ENCODE data around the gene TEX10.
A peak's percentile ranks its signal among the peaks of the same experiment; 100 is the strongest.
"Not testable (repeated sequence)": the region's sequence is repeated elsewhere in the genome, so short reads cannot be mapped to it uniquely, and the experiment has no call there.

TEX10 gene

DNA sequence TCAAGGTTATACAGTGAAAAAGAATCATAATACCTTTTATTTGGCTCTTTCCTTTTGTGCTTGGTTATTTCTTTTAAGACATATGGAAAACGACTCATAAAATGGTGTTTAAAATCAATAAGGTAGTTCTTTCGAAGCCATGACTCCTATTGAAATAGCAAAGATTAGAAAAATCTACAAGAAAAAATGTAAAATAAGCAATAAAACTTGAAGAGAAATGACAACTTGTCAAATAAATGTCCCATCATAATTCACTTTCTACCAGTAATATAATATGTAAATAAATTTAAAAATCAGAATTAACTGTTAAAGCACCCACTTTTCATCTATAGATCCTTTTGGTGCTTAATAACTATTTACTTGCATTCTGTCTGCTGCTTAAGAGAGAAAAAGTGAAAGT, 12.5 kb downstream of the TEX10 start:
- no peaks in the 10 kb centered on the region for H3K4me1 ChIP-seq (ENCODE audit: control insufficient read depth, insufficient read depth, low read length)
- no peak overlapping the region for H3K4me3 ChIP-seq (ENCODE audit: low read depth, low read length)
- peaks cover 5 to 55% of the 10 kb centered on the region in 2 experiments for H3K36me3 ChIP-seq (ENCODE audit: control insufficient read depth in 2 of 2, insufficient read depth in 1 of 2, low read length in 2 of 2)
- ChIA-PET CTCF (interaction anchor here (6.0 kb wide), 1 partner anchor 16 kb away, joined by 39 read pairs; no protein-coding TSS in a partner anchor), POLR2A (interaction anchor here (0.6 to 1.0 kb wide), 2 partner anchors 12 to 89 kb away, joined by 3 to 5 read pairs; partner anchors contain the start of gene TEX10)
- no peaks in the 10 kb centered on the region for H3K9me3 ChIP-seq (ENCODE audit: control insufficient read depth, insufficient read depth, low read depth, low read length)
- peak; percentile 18; the same call in 1 of the 2 replicates for TF ChIP-seq PRDM1 (tag by site-specific recombination; IDR thresholded peaks at IDR 0.05)
- TF ChIP-seq ZNF530 (tag by site-specific recombination; IDR thresholded peaks at IDR 0.05; ENCODE audit: low read depth) = no peak
- H3K27ac ChIP-seq (ENCODE audit: extremely low read depth, low read depth, low read length) = no peak overlapping the region

DNA sequence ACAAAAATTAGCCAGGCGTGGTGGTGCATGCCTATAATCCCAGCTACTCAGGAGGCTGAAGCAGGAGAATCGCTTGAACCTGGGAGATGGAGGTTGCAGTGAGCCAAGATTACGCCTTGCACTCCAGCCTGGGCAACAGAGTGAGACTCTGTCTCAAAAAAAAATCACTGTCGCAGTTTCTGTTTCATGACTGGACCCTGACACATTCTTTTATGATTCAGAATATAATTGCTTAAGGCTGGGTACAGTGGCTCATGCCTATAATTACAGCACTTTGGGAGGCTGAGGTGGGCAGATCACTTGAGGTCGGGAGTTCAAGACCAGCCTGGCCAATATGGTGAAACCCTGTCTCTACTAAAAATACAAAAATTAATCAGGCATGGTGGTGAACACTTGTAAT, 14.0 kb downstream of the TEX10 start:
- CTCF ChIA-PET = interaction anchor here (0.6 to 3.2 kb wide), 4 partner anchors 12 to 86 kb away, joined by 4 to 32 read pairs (median 4); no protein-coding TSS in a partner anchor
- POLR2A ChIA-PET; H3K4me1 ChIP-seq (ENCODE audit: control insufficient read depth, insufficient read depth, low read length); H3K27ac ChIP-seq (ENCODE audit: extremely low read depth, low read depth, low read length); H3K9me3 ChIP-seq (ENCODE audit: control insufficient read depth, insufficient read depth, low read depth, low read length); H3K4me3 ChIP-seq (ENCODE audit: low read depth, low read length): not testable (repeated sequence)
- H3K36me3 ChIP-seq (ENCODE audit: control insufficient read depth in 2 of 2, insufficient read depth in 1 of 2, low read length in 2 of 2) = peaks cover 3 to 49% of the 10 kb centered on the region in 2 experiments

DNA sequence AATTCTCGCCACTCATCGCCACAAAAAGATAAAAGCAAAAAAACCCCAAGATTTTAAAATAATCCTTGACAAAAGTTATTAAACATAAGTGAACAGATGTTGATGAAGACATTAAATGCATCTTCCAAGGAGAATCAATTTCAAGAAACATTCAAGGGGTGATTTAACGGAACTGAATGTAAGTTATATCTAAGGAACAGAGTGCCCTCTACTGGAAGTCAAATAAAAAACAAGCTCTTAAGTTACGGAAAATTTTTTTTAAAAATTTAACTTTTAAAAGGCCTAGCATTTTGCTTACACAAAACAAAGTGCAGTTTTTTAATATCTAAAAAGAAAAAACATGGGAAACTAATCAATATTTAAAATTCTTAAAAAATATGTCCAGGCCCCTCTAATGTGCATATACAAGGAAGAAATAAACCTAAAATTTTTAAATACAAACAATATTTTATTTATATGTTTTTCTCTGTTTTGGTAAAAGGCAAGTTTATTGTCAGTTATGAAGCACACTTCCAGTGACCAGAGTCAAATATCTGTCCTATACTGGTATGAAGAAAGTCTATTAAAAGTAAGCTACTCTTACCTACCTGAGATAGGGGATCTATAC, 28.0 kb downstream of the TEX10 start:
- Histone ChIP-seq H3K27ac (ENCODE audit: extremely low read depth, low read depth, low read length) (no peak overlapping the region), H3K9me3 (ENCODE audit: control insufficient read depth, insufficient read depth, low read depth, low read length) (no peaks in the 10 kb centered on the region), H3K36me3 (ENCODE audit: control insufficient read depth in 2 of 2, insufficient read depth in 1 of 2, low read length in 2 of 2) (peaks cover 13 to 68% of the 10 kb centered on the region in 2 experiments), H3K4me1 (ENCODE audit: control insufficient read depth, insufficient read depth, low read length) (no peaks in the 10 kb centered on the region), H3K4me3 (ENCODE audit: low read depth, low read length) (no peak overlapping the region)
- CTCF ChIA-PET = interaction anchor here (0.6 to 5.8 kb wide), 21 partner anchors 8 to 1160 kb away, joined by 3 to 39 read pairs (median 4); partner anchors contain the start of gene TEX10
- peak; percentile 37 for TF ChIP-seq ZNF654 (tag by site-specific recombination; IDR thresholded peaks at IDR 0.05; ENCODE audit: low read depth)
- TF ChIP-seq ZNF239 (tag by site-specific recombination; IDR thresholded peaks at IDR 0.05) = no peak
- POLR2A ChIA-PET = no interaction called here

DNA sequence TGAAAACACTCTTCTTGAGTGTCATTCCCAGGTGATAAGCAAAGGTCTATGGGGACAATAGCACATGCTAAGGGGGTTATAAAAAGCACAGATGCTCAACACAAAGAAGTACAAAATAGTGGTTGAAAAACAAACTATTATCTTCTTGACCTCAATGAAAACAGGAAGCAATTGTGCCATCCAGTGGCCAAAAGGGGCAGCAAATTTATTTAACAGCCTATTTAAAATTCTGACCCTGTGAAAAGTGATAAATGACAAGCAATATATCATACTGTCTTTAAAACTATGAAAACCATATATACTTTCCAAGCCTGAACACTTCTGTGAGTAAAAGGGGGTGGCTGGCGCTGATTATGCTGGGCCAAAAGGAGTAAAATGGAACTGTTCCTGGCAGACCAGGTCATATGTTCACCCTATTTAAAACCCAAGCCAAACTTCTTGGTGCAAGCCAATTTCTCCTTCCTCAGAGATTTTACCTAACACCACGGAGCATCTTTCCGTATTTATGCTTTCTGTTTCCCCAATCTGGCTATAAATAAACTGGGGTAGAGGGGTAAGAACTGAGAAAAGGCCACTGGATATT, 29.7 kb downstream of the TEX10 start:
- TF ChIP-seq ZNF654 (tag by site-specific recombination; IDR thresholded peaks at IDR 0.05; ENCODE audit: low read depth) (peak; percentile 33; the same call in 1 of the 2 replicates), ZNF155 (tag by site-specific recombination; IDR thresholded peaks at IDR 0.05) (no peak)
- POLR2A ChIA-PET = interaction anchor here (0.7 kb wide), 1 partner anchor 160 kb away, joined by 4 read pairs; no protein-coding TSS in a partner anchor
- H3K9me3 ChIP-seq (ENCODE audit: control insufficient read depth, insufficient read depth, low read depth, low read length) = no peaks in the 10 kb centered on the region
- H3K4me1 ChIP-seq (ENCODE audit: control insufficient read depth, insufficient read depth, low read length) = no peaks in the 10 kb centered on the region
- no peak overlapping the region for H3K4me3 ChIP-seq (ENCODE audit: low read depth, low read length)
- no peak overlapping the region for H3K27ac ChIP-seq (ENCODE audit: extremely low read depth, low read depth, low read length)
- H3K36me3 ChIP-seq (ENCODE audit: control insufficient read depth in 2 of 2, insufficient read depth in 1 of 2, low read length in 2 of 2) = peaks cover 7 to 68% of the 10 kb centered on the region in 2 experiments
- CTCF ChIA-PET = interaction anchor here (0.6 to 5.8 kb wide), 22 partner anchors 7 to 1142 kb away, joined by 3 to 39 read pairs (median 4); partner anchors contain the start of gene TEX10

DNA sequence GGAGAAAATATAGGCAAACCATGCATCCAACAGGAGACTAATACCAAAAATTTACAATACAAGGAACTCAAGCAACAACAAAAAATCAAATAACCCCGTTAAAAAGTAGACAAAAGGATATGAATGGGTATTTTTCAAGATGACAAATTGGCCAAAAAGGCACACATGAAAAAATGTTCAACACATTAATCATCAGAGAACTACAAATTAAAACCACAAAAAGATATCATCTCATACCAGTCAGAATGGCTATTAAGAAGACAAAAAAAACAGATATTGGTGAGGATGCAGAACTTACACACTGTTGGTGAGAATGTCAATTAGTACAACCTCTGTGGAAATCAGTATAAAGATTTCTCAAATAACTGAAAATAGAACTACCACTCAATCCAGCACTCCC, 35.0 kb downstream of the TEX10 start:
- TF ChIP-seq ZNF776 (tag by site-specific recombination; IDR thresholded peaks at IDR 0.05; ENCODE audit: borderline replicate concordance) = no peak
- TF ChIP-seq ZNF670 (tag by site-specific recombination; IDR thresholded peaks at IDR 0.05; ENCODE audit: low read depth) = no peak
- TF ChIP-seq MEIS1 (CRISPR knock-in tag; IDR thresholded peaks at IDR 0.05; ENCODE audit: borderline replicate concordance) = no peak
- TF ChIP-seq, protein P1, sequence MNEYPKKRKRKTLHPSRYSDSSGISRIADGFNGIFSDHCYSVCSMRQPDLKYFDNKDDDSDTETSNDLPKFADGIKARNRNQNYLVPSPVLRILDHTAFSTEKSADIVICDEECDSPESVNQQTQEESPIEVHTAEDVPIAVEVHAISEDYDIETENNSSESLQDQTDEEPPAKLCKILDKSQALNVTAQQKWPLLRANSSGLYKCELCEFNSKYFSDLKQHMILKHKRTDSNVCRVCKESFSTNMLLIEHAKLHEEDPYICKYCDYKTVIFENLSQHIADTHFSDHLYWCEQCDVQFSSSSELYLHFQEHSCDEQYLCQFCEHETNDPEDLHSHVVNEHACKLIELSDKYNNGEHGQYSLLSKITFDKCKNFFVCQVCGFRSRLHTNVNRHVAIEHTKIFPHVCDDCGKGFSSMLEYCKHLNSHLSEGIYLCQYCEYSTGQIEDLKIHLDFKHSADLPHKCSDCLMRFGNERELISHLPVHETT (tag by site-specific recombination; IDR thresholded peaks at IDR 0.05) = no peak
- TF ChIP-seq, protein P2, sequence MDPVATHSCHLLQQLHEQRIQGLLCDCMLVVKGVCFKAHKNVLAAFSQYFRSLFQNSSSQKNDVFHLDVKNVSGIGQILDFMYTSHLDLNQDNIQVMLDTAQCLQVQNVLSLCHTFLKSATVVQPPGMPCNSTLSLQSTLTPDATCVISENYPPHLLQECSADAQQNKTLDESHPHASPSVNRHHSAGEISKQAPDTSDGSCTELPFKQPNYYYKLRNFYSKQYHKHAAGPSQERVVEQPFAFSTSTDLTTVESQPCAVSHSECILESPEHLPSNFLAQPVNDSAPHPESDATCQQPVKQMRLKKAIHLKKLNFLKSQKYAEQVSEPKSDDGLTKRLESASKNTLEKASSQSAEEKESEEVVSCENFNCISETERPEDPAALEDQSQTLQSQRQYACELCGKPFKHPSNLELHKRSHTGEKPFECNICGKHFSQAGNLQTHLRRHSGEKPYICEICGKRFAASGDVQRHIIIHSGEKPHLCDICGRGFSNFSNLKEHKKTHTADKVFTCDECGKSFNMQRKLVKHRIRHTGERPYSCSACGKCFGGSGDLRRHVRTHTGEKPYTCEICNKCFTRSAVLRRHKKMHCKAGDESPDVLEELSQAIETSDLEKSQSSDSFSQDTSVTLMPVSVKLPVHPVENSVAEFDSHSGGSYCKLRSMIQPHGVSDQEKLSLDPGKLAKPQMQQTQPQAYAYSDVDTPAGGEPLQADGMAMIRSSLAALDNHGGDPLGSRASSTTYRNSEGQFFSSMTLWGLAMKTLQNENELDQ (tag by site-specific recombination; IDR thresholded peaks at IDR 0.05; ENCODE audit: low read depth) = no peak
- POLR2A ChIA-PET = no interaction called here
- Histone ChIP-seq H3K27ac (ENCODE audit: extremely low read depth, low read depth, low read length) (no peak overlapping the region), H3K4me3 (ENCODE audit: low read depth, low read length) (no peak overlapping the region), H3K9me3 (ENCODE audit: control insufficient read depth, insufficient read depth, low read depth, low read length) (no peaks in the 10 kb centered on the region), H3K36me3 (ENCODE audit: control insufficient read depth in 2 of 2, insufficient read depth in 1 of 2, low read length in 2 of 2) (peaks cover 10 to 68% of the 10 kb centered on the region in 2 experiments), H3K4me1 (ENCODE audit: control insufficient read depth, insufficient read depth, low read length) (no peaks in the 10 kb centered on the region)
- CTCF ChIA-PET = interaction anchor here (0.5 kb wide), 1 partner anchor 291 kb away, joined by 3 read pairs; no protein-coding TSS in a partner anchor
